Upper lobe of right lung (tissue), 1 donor: Measurements from ENCODE around the gene EPRS1. TPM values are rescaled to one million over a fixed set of nuclear protein-coding genes. Genes with fewer than 3 reads are reported as not detected.

Experiments used
- ATAC-seq: fragments of 200-7000 bp; cut with Tn5 transposase; one replicate; pipeline ENCODE4 v1.9.1; 2020; ENCODE audit warnings: mild to moderate bottlenecking, moderate library complexity
- DNase-seq: peaks from one replicate; pipeline ENCODE4 v3.0.0-alpha.2; 2020
- H3K27ac ChIP-seq: fragments of 200-600 bp; one replicate; pipeline ENCODE4 v1.8.0; 2022
- H3K27me3 ChIP-seq: fragments of 200-600 bp; one replicate; pipeline ENCODE4 v1.8.0; 2022; ENCODE audit warnings: mild to moderate bottlenecking
- H3K36me3 ChIP-seq: fragments of 200-600 bp; one replicate; pipeline ENCODE4 v1.8.0; 2022
- H3K4me1 ChIP-seq: fragments of 200-600 bp; one replicate; pipeline ENCODE4 v1.8.0; 2022
- H3K4me3 ChIP-seq: fragments of 200-600 bp; one replicate; pipeline ENCODE4 v1.8.0; 2022; ENCODE audit warnings: mild to moderate bottlenecking
- H3K9me3 ChIP-seq: fragments of 200-600 bp; one replicate; pipeline ENCODE4 v1.8.0; 2022
- CTCF ChIP-seq: fragments of 200-600 bp; IDR thresholded peaks from one replicate; pipeline ENCODE4 v1.8.0; 2022; ENCODE audit warnings: antibody characterized with exemption
- intact Hi-C: fragments of 100-400 bp; cut with DNase I; formaldehyde crosslinking; loops from one replicate; pipeline ENCODE4 v1.11.0; 2022
- total RNA-seq: library from RNA; stranded (reverse); fragmentation: NEBNext Ultra II Directional; extraction: Animal tissue kit (Norgen Biotek cat#: 25700); gene quantifications from one replicate; pipeline ENCODE4 v1.2.1, GENCODE V29; 2021
- donor health status: DM: no; HTN: yes; CAD: no; lungs with severe emphysema.

EPRS1 gene
- total RNA-seq, 1 donor from 2014 or later, result 79.7 TPM

GRCh38 chr1:219999821-220000220 lies 46.5 kb downstream of the EPRS1 start:
- Histone ChIP-seq H3K4me3 (no peak overlapping the region), H3K4me1 (no peaks in the 10 kb centered on the region), H3K9me3 (no peaks in the 10 kb centered on the region), H3K27me3 (no peaks in the 10 kb centered on the region), H3K27ac (no peak overlapping the region), H3K36me3 (peaks cover 96% of the 10 kb centered on the region)
- DNase-seq (no peak), ATAC-seq (no peak)
- TF ChIP-seq CTCF, result no peak
- intact Hi-C loops, result no loop called here

Other genes starting within 250 kb of the EPRS1 start
- gene SLC30A10, start 117.9 kb downstream of the EPRS1 start, total RNA-seq, result not detected
- gene BPNT1, start 43.3 kb upstream of the EPRS1 start, total RNA-seq, result 23.2 TPM
- 48.9 TPM for gene IARS2, start 47.6 kb upstream of the EPRS1 start, total RNA-seq
- gene RAB3GAP2, start 225.9 kb upstream of the EPRS1 start, total RNA-seq, result 39.2 TPM